CD4-positive, alpha-beta T cell treated with Interleukin-21 for 1 hour (primary cell): ENCODE data around the gene PFKL.

Source experiments
- DNase-seq: peaks from one replicate; pipeline ENCODE4 v3.0.0-alpha.2; 2020

Gene PFKL

GRCh38 chr21:44314561-44314960, 14.7 kb downstream of the PFKL start:
- DNase-seq = no peak

DNA sequence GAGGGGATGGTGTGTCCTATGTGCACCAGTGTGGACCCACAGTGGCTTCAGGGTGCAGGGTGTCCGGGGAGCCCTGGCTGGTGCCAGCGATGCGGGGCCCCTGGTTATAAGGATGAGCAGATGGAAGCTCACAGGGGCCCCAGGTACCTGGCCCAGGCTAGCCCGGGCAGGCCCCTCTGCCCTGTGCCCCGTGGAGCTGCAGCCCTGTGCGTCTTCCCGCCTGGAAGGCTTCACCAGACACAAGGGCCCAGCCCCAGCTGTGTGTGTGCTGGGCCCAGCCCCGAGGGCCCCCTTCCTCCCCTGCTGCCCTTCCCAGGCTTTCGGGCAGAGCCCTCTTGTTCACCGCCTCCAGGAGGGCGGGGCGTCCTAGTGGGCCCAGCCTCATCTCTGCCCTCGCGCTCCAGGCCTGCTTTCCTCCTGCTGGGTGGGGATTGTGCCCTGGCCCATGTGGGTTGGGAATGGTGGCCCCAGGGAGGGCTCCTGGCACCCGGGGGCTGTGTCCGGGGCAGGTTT, 15.9 kb downstream of the PFKL start:
- no peak for DNase-seq

- DNase-seq = no peak
These were observed 16.5 kb downstream of the PFKL start for GRCh38 chr21:44316277-44316900.

DNA sequence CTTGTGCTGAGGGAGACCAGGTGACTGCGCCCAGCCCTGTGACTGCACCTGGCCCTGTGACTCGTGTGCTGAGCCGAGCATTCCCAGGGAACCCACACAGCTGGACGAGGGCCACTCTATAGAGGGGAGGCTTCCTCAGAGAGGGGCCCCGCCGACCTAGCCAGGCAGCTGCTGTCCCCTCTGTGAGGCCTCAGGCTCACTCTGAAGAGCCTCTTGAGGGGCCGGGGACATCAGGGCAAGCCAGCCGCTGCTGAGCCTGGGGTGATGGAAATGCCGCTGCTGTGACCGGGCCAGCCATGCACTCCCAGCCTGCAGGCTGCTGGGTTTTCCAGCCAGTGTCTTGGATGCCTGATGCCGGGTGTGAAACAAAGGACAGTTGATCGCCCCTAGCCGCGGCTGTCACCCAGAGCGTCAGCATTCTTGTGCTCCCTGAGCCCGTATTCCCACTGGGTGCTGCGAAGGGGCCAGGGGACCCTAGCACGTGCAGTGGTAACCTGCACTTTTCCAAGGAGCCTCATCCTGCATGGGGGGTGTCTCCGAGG, 17.5 kb downstream of the PFKL start:
- no peak for DNase-seq

DNA sequence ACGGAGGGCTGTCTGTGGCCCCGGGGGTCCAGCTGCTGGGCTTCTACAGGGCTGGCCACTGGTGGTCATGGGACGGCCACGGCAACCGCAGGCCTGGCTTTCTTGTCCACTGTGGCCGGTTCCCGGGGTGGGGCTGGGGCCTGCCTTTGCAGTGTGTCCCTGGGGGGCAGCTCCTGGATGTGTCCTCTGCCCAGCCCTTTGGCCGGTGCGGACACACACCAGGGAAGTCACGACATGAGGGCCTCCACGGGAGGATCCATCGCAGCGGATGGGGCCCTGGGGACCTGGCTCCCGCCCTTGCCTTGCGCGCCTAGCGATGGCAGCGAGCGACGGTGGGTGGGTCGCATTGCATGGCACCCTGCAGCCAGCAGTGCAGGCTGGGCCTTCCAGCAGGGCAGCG, 18.0 kb downstream of the PFKL start:
- DNase-seq = no peak

DNA sequence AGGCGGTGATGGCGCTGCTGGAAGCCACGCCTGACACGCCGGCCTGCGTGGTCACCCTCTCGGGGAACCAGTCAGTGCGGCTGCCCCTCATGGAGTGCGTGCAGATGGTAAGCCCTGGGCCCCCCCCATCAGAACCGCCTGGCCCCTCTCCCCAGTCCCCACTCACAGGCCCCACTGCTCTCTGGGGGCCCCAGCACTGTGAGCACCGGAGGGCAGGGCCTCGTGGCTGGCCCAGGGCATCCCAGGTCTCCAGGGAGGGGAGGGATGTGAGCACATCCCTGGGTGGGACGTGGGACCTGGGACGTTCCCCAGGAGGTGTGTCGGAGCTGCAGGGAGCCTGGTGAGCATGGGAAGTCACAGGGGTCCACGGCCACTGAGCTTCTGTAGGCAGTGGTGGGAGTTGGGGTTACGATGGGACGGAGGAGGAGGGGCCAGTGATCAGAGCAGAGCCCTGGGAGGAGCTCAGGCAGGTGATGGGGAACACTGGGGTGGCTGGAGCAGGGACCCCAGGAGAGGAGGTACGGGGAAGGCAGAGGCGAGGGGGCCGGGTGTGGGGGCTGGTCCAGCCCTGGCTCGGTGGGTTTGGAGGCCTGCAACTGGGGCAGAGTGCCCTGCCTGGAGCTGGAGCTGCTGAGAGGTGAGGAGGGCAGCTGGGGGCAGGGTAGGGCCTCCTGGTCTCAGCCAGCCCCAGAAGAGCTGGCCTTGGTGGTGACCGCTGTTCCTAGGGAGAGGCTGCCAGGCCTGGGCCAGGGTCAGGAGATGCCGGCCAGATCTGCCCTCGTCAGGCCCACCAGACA, 18.8 kb downstream of the PFKL start:
- no peak for DNase-seq

GRCh38 chr21:44319407-44320065, 19.7 kb downstream of the PFKL start:
- no peak for DNase-seq

GRCh38 chr21:44320847-44321246, 21.0 kb downstream of the PFKL start:
- no peak for DNase-seq

DNA sequence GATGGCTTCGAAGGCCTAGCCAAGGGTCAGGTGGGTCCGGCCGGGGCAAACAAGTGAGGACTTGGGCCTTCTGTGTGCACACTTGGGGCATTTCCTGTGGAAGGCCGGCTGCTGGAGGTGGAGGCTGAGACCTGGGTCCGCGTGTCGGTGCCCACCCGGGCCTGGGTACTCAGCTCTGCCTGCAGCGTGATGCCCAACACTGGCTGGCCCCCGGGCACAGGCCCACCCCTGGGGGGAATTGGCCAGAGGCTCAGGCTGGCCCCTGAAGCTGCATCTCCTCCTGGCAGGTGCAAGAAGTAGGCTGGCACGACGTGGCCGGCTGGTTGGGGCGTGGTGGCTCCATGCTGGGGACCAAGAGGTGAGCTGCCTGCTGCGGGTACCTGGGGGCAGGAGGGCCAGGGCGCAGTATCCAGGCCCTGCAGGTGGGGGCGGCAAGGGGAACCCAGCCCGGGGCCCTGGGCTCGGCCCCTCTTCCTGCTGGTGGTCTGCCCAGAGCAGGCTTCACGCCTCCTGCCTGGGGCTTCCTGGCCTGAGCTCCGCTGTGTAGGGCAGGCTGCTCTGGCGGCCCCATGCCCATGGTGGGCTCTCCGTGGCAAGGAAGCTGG, 22.1 kb downstream of the PFKL start:
- DNase-seq = no peak

GRCh38 chr21:44322621-44323325, 22.9 kb downstream of the PFKL start:
- DNase-seq = no peak

DNA sequence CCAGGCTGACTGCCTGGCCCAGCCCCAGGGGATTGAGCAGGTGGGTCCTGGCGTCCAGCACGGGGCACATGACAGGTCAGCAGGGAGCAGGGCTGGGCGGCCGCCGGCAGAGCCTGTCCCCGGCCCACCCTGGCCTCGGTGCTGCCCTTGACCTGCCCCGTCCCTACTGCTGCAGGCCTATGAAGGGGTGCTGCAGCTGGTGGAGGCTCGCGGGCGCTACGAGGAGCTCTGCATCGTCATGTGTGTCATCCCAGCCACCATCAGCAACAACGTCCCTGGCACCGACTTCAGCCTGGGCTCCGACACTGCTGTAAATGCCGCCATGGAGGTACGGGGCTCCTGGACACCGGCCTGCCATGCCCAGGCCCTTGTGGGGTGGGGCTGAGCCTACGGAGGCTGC, 23.7 kb downstream of the PFKL start:
- DNase-seq = no peak

DNA sequence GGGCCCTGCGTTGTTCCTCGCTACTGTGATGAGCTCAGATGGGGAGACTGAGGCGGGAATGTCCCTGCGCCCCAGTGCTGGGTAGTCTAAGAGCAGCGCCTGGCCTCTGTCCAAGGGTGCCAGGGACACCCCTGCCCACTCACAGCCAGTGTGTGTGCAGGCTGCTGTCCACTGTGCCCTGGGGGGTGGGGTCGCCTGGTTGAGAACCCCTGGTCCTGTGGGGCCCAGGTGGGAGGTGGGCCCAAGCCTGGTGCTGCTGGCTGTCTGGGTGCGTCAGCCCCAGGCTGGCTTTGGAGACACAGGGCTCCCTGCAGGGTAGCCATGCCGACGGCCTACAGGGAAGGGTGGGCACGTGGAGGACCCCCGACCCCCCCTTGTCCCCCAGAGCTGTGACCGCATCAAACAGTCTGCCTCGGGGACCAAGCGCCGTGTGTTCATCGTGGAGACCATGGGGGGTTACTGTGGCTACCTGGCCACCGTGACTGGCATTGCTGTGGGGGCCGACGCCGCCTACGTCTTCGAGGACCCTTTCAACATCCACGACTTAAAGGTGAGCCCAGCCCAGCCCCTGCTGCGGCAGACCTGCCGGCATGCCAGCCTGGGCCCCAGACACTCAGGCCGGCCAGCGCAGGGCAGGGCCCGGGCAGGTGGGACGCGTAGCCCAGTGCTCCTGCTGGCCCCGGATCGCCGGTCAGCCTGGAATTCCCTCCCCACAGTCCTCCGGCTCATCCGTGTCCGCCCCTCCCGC, 24.4 kb downstream of the PFKL start:
- DNase-seq = no peak

- DNase-seq = no peak
These were observed 24.9 kb downstream of the PFKL start for GRCh38 chr21:44324854-44325107.

DNA sequence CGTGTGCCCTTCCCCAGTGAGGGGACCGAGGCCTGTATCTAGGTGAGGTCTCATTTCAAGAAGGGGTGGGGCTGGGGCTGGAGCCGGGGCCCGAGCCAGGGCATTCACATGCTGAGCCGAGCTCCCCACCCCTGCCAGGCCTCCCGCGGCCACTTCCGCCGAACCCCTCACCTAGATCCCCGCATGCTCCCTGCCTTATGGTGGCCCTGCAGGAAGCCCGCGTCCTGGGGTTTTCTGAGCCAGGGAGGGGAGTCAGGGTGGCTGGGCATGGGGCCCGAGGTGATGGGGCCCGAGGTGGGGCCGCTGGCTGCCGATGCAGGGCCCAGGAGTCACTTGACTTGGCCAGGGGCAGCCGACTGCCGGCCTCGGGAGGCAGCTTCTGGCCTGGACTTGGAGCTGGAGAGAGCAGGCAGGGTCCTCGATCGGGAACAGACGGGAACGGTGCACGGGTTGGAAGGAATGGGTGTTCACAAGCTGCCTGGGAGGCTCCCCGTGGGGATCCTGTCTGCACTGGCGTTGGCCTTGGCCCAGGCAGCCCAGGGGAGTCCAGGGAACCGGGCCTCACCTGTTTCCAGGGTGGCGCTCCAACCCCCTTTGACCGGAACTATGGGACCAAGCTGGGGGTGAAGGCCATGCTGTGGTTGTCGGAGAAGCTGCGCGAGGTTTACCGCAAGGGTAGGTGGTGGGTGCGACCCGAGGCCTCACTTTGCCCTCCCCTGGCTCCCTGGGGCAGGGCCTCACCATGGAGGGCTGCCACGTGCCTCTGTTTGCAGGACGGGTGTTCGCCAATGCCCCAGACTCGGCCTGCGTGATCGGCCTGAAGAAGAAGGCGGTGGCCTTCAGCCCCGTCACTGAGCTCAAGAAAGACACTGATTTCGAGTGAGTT, 25.8 kb downstream of the PFKL start:
- DNase-seq = no peak

GRCh38 chr21:44326272-44326647, 26.4 kb downstream of the PFKL start:
- DNase-seq = no peak

GRCh38 chr21:44326716-44327602, 27.1 kb downstream of the PFKL start:
- no peak for DNase-seq

GRCh38 chr21:44327603-44327974, 27.7 kb downstream of the PFKL start:
- DNase-seq = no peak

DNA sequence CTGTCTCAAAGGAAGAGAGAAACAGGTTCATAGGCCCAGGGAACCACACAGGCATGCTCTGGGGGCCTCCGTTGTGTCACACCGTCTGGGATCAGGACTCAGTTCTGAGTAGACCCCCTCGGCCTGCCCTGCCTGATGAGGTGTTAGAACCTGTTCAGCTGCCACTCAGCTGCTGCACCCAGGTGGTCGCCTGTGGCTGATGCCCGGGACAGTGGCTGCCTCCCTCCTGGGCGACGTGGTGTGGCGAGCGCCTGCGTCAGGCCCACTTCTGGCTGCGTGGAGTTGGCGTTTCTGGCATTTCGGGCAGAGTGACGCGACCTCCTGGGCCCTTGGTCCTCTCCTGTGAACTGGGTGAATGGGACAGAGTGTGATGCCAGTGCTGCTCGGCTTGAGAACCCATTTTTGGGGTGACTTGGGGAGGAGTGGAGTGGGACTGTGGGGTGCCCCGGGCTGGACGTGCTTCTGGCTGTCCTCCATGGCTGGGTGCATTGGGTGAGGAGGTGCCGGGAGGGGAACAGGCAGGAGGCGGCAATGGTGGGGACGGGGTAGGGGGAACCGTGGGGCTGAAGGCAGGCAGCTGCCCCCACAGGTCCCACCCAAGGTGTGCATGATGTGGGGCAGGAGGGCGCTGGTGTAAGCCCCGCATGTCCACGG, 28.5 kb downstream of the PFKL start:
- no peak for DNase-seq

- DNase-seq = no peak
These were observed 29.4 kb downstream of the PFKL start for GRCh38 chr21:44329086-44329889.
